ENCODE data around the gene IQSEC2.

Gene IQSEC2

GRCh38 chrX:53241558-53241957 is 39.8 kb downstream of the IQSEC2 start:
- DNase-seq: no peak

DNA sequence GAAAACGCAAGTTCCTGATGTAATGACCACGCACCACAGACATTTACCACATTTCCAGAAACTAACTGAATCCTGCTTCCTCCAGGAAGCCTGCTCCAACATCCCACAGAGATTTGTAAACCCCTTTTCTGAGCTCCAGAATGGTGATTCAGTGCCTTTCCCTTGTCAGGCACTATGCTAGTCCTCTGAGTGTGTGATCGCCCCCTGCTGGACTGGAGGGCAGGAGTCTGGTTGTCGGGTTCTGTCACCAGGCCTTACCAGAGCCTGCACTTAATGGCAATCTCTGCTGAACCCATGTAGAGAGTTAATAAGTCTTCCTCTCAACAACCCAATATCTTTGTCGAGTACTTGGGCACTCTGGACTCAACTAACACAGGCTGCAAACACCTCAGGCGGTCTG is 41.9 kb downstream of the IQSEC2 start:
- DNase-seq: no peak

DNA sequence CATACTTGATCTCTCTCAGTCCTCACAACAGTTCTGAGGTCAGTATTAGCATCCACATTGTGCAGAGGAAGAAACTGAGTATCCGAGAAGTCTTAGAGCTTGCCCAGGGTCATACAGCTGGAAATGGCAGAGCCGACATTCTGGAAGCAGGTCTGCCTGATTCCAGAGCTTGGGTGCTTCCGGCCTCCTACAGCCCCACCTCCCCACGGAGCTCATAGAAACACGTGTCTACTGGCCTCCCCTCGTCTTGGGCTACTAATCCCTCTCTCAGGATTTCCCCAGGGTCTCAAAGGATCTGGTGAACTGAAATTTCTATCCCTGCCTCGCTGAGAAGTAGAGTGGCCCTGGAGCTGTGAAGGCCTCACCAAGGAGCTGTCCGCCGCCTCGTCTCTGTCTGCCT is 44.3 kb downstream of the IQSEC2 start:
- DNase-seq: no peak

- DNase-seq: no peak
Measured at GRCh38 chrX:53236025-53236679, 45.2 kb downstream of the IQSEC2 start.

DNA sequence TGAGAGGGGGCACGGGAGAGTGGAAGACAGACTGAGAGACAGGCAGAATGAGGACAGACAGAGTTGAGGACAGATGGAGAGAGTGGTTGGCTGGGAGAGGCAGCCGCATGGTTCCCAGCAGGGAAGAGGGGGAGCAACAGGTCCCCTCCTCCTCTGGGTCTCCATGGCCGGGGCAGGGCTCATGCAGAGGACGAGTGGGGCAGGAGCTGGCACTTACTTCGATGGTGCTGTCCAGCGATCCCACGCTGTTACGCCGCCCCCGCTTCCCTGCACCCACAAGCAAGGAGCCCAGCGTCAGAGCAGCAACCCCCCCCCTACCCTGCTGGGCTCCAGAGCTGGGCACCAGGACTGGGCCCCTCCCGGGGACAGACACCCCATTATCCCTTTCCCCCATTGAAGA is 45.8 kb downstream of the IQSEC2 start:
- no peak for DNase-seq

DNA sequence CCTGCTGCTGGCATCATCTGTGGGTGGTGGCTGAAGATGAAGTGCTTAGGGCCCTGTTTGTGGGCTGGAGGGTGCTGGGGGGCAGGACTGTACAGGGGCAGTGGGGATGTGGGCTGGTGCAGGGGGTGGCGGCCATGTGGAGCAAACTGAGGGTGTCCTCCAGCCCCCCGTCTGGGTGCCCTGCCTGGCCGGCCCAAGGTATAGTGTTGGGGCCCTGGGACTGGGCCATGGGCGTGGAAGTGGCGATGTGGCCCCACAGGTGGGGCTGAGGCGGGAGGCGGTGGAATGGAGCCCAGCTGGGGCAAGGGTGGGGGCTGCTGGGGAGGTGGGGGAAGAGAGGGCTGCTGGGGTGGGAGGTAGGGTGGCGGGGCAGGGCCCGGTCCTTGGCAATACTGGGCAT is 46.9 kb downstream of the IQSEC2 start:
- DNase-seq: no peak

- DNase-seq: no peak
Measured at GRCh38 chrX:53233536-53233935, 47.8 kb downstream of the IQSEC2 start.

DNA sequence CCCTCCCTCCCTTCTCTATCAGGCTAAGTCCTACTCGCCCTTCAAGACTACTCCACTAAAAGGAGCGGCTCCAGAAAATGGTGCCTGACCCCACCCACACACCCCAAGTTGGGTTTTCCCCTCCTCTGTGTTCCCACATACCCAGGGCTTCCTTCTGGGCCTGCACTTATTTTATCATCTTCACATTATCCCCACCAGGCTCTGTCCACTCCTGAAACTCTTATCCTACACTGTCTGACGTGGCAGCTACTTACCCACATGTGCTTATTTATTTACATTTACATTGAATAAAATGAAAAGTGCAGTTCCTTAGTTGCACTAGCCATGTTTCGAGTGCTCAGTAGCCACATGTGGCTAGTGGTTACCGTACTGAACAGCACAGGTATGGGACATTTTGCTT is 51.3 kb downstream of the IQSEC2 start:
- DNase-seq: no peak

DNA sequence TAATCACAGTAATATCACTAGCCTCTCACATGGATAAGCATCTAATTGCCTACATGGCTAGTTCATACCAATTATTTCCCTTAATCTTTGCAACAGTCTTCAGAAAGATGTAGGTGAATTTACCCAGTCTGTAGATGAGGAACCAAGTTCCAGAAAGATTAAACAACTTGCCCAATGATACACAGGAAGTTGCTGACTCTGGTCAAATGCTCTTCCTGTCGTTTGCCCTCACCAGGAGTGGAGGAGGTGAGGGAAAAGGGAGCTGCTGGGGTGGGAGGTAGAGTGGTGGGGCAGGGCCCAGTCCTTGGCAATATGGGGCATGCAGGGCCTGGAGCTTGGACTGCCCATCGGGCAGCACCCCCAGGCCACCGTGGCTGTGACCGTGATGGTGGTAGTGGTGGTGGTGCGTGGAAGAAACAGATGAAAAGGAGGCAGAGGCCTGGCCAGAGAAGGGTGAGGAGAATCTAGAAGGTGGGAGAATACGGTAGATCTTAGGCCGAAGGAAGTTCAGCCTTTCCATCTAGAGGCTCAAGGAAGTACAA is 54.1 kb downstream of the IQSEC2 start:
- DNase-seq: no peak

GRCh38 chrX:53224860-53225797 is 56.3 kb downstream of the IQSEC2 start, which contains the start of gene KDM5C:
Gene KDM5C (minus strand): TSS chrX:53225207. CDS start chrX:53224889, 318 bp downstream.
- DNase-seq: peak in 1 of 2 experiments; percentile 65

DNA sequence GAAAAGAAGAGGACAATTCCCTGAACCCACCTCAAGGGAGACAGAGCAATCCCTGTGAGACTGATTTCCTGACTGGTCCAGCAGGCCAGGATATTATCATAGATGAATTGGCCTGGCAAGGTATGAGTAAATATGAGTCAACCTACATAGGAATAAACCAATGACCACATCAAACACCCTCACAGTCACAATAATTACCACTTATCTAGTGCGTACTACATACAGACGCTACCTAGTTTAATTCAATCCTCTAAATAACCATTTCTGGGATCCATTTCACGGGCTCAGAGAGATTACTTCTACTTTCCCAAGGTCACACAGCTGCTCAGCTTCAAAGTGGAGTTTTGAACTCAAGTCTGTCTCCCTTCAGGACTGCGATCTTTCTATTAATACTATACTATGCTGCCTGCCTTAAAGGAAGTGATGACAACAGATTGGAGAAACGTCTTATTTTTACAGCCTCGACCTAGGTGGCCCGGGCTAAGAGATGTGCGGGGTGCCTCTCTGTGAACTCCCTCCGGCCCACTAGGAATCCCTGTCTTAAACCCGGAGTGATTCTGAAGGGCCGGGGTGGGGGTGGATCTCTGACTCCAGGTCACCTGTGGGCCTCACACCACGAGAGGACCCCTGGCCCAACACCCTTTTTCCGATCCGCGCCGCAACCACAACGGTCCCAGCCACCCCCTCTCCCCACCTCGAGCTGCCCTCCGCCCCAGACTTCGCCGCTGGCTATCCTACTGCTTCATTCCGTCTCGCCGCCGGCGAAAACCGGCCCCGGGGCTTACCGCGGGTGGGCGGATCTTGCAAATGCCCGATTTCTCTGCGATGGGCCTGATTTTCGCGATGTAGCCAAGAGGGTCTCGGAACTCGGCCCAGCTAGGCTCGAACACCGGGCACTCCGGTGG is 57.2 kb downstream of the IQSEC2 start:
- no peak for DNase-seq

DNA sequence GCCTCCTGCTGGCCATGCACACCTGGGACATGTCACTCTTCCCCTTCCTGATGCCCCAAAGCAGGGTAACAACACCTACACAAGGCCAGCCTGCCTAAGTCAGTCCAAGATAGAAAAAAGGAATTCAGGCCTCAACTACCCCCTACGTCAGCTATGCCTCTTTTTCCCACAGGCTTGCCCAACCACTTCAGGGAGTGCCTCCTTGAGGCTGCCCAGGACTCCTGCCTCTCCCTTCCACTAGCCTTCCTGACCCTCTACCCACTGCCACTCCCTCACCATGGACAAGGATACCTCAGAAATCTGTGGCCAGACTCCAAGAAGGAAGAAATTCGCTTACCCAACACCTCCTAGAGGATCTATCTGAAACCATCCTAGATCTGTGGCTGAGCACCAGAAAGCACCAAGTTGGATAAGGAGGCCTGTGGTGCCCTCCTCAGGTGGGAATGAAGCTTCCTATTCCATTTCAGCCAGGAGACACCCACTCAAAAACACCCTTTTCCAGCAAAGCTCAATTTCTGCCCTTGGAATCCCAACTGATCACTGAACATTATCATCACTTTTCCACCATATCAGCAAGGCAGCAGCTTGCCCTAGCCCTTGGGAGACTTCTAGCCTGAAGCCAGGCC is 58.2 kb downstream of the IQSEC2 start:
- no peak for DNase-seq
